Left lung (tissue), 10 donors: ENCODE results near the gene ING3. TPM values are rescaled to one million over a fixed set of nuclear protein-coding genes. Genes with fewer than 3 reads are reported as not detected.

Source experiments
- ATAC-seq: fragments of 200-7000 bp; cut with Tn5 transposase; one replicate; pipeline ENCODE4 v1.9.1; 2020; ENCODE audit warnings: moderate library complexity
- DNase-seq, 4 donors: peaks; one replicate each; pipeline ENCODE4 v3.0.0-alpha.2; 2013 to 2020
- H3K27ac ChIP-seq, 2 donors: fragments of 200-600 bp; sonication (generic) in 1 of 2; one replicate each; pipeline versions ENCODE4 v1.5.0 to v1.8.0; 2020 to 2021
- H3K27me3 ChIP-seq, 2 donors: fragments of 200-600 bp; sonication (generic) in 1 of 2; one replicate each; pipeline versions ENCODE4 v1.5.0 to v1.8.0; 2020 to 2021
- H3K36me3 ChIP-seq, 2 donors: fragments of 200-600 bp; sonication (generic) in 1 of 2; one replicate each; pipeline versions ENCODE4 v1.5.0 to v1.8.0; 2020 to 2021
- H3K4me1 ChIP-seq, 2 donors: fragments of 200-600 bp; one replicate each; pipeline ENCODE4 v1.8.0; 2021
- H3K4me3 ChIP-seq, 2 donors: fragments of 200-600 bp; sonication (generic) in 1 of 2; one replicate each; pipeline versions ENCODE4 v1.5.0 to v1.8.0; 2020 to 2021; ENCODE audit warnings: mild to moderate bottlenecking in 1 of 2
- H3K9me3 ChIP-seq, 2 donors: fragments of 200-600 bp; sonication (generic) in 1 of 2; one replicate each; pipeline versions ENCODE4 v1.5.0 to v1.8.0; 2020 to 2021
- CTCF ChIP-seq, 2 donors: fragments of 200-600 bp; sonication (generic) in 1 of 2; IDR thresholded peaks; one replicate each; pipeline versions ENCODE4 v1.5.0 to v1.8.0; 2021; ENCODE audit warnings: antibody characterized with exemption in 2 of 2
- intact Hi-C, 2 donors: fragments of 100-400 bp; cut with DNase I; formaldehyde crosslinking; loops; one replicate each; pipeline versions ENCODE4 v1.11.2 to v1.14.2; 2022
- polyA plus RNA-seq, 6 donors: library from polyadenylated mRNA; unstranded; fragments of 120-200 nt; gene quantifications; one replicate each; pipeline ENCODE4 v1.2.1, GENCODE V29; 2013; ENCODE audit not compliant: insufficient read length in 6 of 6
- total RNA-seq, 2 donors: library from RNA; stranded (reverse); fragmentation: NEBNext Ultra II Directional; extraction: Animal tissue kit (Norgen Biotek cat#: 25700); gene quantifications; one replicate each; pipeline ENCODE4 v1.2.1, GENCODE V29; 2021
- donor health status: DM: no; HTN: yes; CAD: no.
- donor health status: DM: no; HTN: no; CAD: no.

ING3 gene
- total and polyA plus RNA-seq, 8 donors: 13.1 to 40.6 (median 34.5) TPM

GRCh38 chr7:120955577-120956149 is 5.1 kb downstream of the ING3 start:
- ATAC-seq (no peak), DNase-seq (no peak)
- H3K27ac ChIP-seq: no peak overlapping the region
- peaks cover 0 to 57% of the 10 kb centered on the region in 2 donors for H3K36me3 ChIP-seq
- no peaks in the 10 kb centered on the region for H3K27me3 ChIP-seq
- no peak overlapping the region for H3K4me3 ChIP-seq
- intact Hi-C loops: no loop called here
- TF ChIP-seq CTCF (IDR thresholded peaks at IDR 0.05): no peak
- peaks cover 8 to 16% of the 10 kb centered on the region in 2 donors for H3K4me1 ChIP-seq
- no peaks in the 10 kb centered on the region for H3K9me3 ChIP-seq

- Histone ChIP-seq H3K9me3 (no peaks in the 10 kb centered on the region), H3K27me3 (no peaks in the 10 kb centered on the region), H3K4me1 (peaks cover 0 to 3% of the 10 kb centered on the region in 2 donors), H3K36me3 (peaks cover 0 to 45% of the 10 kb centered on the region in 2 donors), H3K27ac (no peak overlapping the region), H3K4me3 (no peak overlapping the region)
- intact Hi-C loops: no loop called here
- ATAC-seq: no peak
- no peak for DNase-seq
- no peak for TF ChIP-seq CTCF (IDR thresholded peaks at IDR 0.05)
Observed at GRCh38 chr7:120959929-120960484, 9.4 kb downstream of the ING3 start.

- no peak for TF ChIP-seq CTCF (IDR thresholded peaks at IDR 0.05)
- Histone ChIP-seq H3K27me3 (no peaks in the 10 kb centered on the region), H3K27ac (no peak overlapping the region), H3K4me3 (no peak overlapping the region), H3K9me3 (no peaks in the 10 kb centered on the region), H3K4me1 (peaks cover 0 to 3% of the 10 kb centered on the region in 2 donors), H3K36me3 (peaks cover 0 to 41% of the 10 kb centered on the region in 2 donors)
- intact Hi-C loops: no loop called here
- DNase-seq: no peak
- ATAC-seq: no peak
Observed at GRCh38 chr7:120960714-120961113, 10.1 kb downstream of the ING3 start.

DNA sequence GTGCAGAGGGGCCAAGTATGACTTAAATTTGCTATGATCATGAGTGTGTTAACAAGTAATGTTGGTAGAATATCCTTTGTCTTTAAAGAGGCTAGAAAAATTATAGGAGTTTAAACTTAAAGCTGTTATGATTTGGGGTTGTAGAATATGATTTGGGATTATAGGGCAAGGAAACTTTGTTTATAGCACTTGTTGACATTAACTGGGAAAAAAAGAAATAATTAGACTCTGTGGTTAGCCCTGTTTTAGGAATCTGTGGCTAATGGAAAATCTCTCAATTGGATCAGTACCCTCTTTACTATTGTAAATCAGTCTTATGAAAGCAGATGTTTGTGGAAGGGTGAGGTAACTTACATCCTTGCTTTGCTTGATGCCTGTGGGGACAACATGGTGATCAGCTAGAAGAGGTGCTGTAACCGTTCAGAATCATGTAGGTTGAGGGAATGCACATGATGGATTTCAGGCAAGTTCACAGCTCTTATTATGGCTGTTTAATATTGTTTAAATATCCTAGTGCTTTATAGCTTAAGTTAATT is 11.1 kb downstream of the ING3 start:
- H3K36me3 ChIP-seq: peaks cover 0 to 40% of the 10 kb centered on the region in 2 donors
- intact Hi-C loops: no loop called here
- H3K9me3 ChIP-seq: no peaks in the 10 kb centered on the region
- DNase-seq (no peak), ATAC-seq (no peak)
- no peaks in the 10 kb centered on the region for H3K27me3 ChIP-seq
- no peak for TF ChIP-seq CTCF (IDR thresholded peaks at IDR 0.05)
- no peak overlapping the region for H3K27ac ChIP-seq
- H3K4me1 ChIP-seq: peaks cover 0 to 3% of the 10 kb centered on the region in 2 donors
- no peak overlapping the region for H3K4me3 ChIP-seq

DNA sequence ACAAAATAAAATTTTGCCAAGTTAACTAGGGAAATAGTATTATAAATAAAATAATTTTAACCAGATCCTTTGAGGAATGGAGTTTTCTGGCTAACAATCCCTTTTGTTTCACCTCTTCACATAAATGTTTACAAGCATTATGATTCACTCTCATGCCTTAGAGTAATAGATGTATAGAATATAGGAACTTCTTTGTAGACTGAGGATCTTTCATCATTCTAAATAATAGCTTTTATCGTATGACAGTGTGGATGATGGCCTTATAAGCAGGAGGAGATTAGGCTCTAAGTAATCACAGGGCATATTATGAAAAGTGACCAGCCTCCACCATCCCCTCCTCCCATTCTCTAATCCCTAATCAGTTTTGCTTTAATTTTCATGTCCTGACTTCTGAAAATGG is 13.5 kb downstream of the ING3 start:
- no peaks in the 10 kb centered on the region for H3K27me3 ChIP-seq
- no peak overlapping the region for H3K4me3 ChIP-seq
- TF ChIP-seq CTCF (IDR thresholded peaks at IDR 0.05): no peak
- DNase-seq: no peak
- no peak for ATAC-seq
- H3K27ac ChIP-seq: no peak overlapping the region
- peaks cover 0 to 3% of the 10 kb centered on the region in 2 donors for H3K4me1 ChIP-seq
- intact Hi-C loops: no loop called here
- H3K9me3 ChIP-seq: no peaks in the 10 kb centered on the region
- H3K36me3 ChIP-seq: peaks cover 0 to 42% of the 10 kb centered on the region in 2 donors
